ENCODE results near the gene OR10P1.

OR10P1 gene

GRCh38 chr12:55642267-55642666 lies 5.6 kb downstream of the OR10P1 start:
- Histone ChIP-seq H3K4me3 (ENCODE audit: low read length) (peak overlapping the region; percentile 71), H3K79me2 (ENCODE audit: control insufficient read depth, low read length) (no peaks in the 10 kb centered on the region), H3K9me3 (ENCODE audit: control insufficient read depth, insufficient read depth, low read length) (peaks cover 8% of the 10 kb centered on the region), H3K27ac (ENCODE audit: low read depth, low read length) (peak overlapping the region; percentile 83), H3F3A (ENCODE audit: control insufficient read depth, insufficient read depth) (0 out of 2 replicates have a peak, but pooled peaks cover 3% of the 10 kb centered on the region), H3K9me2 (replicated peaks; ENCODE audit: control insufficient read depth, low read length) (no peaks in the 10 kb centered on the region), H4K20me1 (ENCODE audit: control insufficient read depth, insufficient read depth, low read depth, low read length) (no peaks in the 10 kb centered on the region), H3K4me1 (ENCODE audit: control insufficient read depth, low read length) (peaks cover 42% of the 10 kb centered on the region), H3K4me2 (ENCODE audit: low read length) (peak overlapping the region; percentile 95), H3K36me3 (ENCODE audit: control insufficient read depth, low read length) (peaks cover 7% of the 10 kb centered on the region; the same call in 1 of the 2 replicates), H3K27me3 (ENCODE audit: control insufficient read depth, low read length) (no peaks in the 10 kb centered on the region)
- TF ChIP-seq CTCF (IDR thresholded peaks at IDR 0.05; ENCODE audit: low read depth, low read length, poor library complexity, severe bottlenecking) (no peak), EZH2phosphoT487 (IDR thresholded peaks at IDR 0.05; ENCODE audit: borderline replicate concordance, low read length) (no peak)

- Histone ChIP-seq H3K79me2 (ENCODE audit: control insufficient read depth, low read length) (no peaks in the 10 kb centered on the region), H3K27me3 (ENCODE audit: control insufficient read depth, low read length) (no peaks in the 10 kb centered on the region), H3K4me3 (ENCODE audit: low read length) (peak overlapping the region; percentile 71), H3K4me1 (ENCODE audit: control insufficient read depth, low read length) (peaks cover 42% of the 10 kb centered on the region), H3K27ac (ENCODE audit: low read depth, low read length) (peak overlapping the region; percentile 83), H3F3A (ENCODE audit: control insufficient read depth, insufficient read depth) (0 out of 2 replicates have a peak, but pooled peaks cover 3% of the 10 kb centered on the region), H4K20me1 (ENCODE audit: control insufficient read depth, insufficient read depth, low read depth, low read length) (no peaks in the 10 kb centered on the region), H3K9me2 (replicated peaks; ENCODE audit: control insufficient read depth, low read length) (no peaks in the 10 kb centered on the region), H3K4me2 (ENCODE audit: low read length) (peak overlapping the region; percentile 95), H3K36me3 (ENCODE audit: control insufficient read depth, low read length) (peaks cover 7% of the 10 kb centered on the region; the same call in 1 of the 2 replicates), H3K9me3 (ENCODE audit: control insufficient read depth, insufficient read depth, low read length) (peaks cover 8% of the 10 kb centered on the region)
- TF ChIP-seq EZH2phosphoT487 (IDR thresholded peaks at IDR 0.05; ENCODE audit: borderline replicate concordance, low read length): no peak
- no peak for TF ChIP-seq CTCF (IDR thresholded peaks at IDR 0.05; ENCODE audit: low read depth, low read length, poor library complexity, severe bottlenecking)
Observed at GRCh38 chr12:55642669-55643068, 6.0 kb downstream of the OR10P1 start.

- no peak overlapping the region for H3K4me3 ChIP-seq (ENCODE audit: low read length)
- H3K36me3 ChIP-seq (ENCODE audit: control insufficient read depth, low read length): peaks cover 7% of the 10 kb centered on the region; the same call in 1 of the 2 replicates
- no peaks in the 10 kb centered on the region for H3K9me2 ChIP-seq (replicated peaks; ENCODE audit: control insufficient read depth, low read length)
- no peaks in the 10 kb centered on the region for H4K20me1 ChIP-seq (ENCODE audit: control insufficient read depth, insufficient read depth, low read depth, low read length)
- no peaks in the 10 kb centered on the region for H3K27me3 ChIP-seq (ENCODE audit: control insufficient read depth, low read length)
- 0 out of 2 replicates have a peak, but pooled peaks cover 3% of the 10 kb centered on the region for H3F3A ChIP-seq (ENCODE audit: control insufficient read depth, insufficient read depth)
- H3K9me3 ChIP-seq (ENCODE audit: control insufficient read depth, insufficient read depth, low read length): peaks cover 8% of the 10 kb centered on the region
- H3K27ac ChIP-seq (ENCODE audit: low read depth, low read length): no peak overlapping the region
- no peaks in the 10 kb centered on the region for H3K79me2 ChIP-seq (ENCODE audit: control insufficient read depth, low read length)
- TF ChIP-seq EZH2phosphoT487 (IDR thresholded peaks at IDR 0.05; ENCODE audit: borderline replicate concordance, low read length) (no peak), CTCF (IDR thresholded peaks at IDR 0.05; ENCODE audit: low read depth, low read length, poor library complexity, severe bottlenecking) (no peak)
- no peak overlapping the region for H3K4me2 ChIP-seq (ENCODE audit: low read length)
- peaks cover 42% of the 10 kb centered on the region for H3K4me1 ChIP-seq (ENCODE audit: control insufficient read depth, low read length)
Observed at GRCh38 chr12:55644591-55644990, 7.9 kb downstream of the OR10P1 start.
